IPS DF 4.7 (cell line): ENCODE results near the gene ENOSF1.
"Not testable (repeated sequence)": the region's sequence is repeated elsewhere in the genome, so short reads cannot be mapped to it uniquely, and the experiment has no call there.

Source experiments
- DNase-seq: peaks from one replicate; pipeline ENCODE4 v3.0.0-alpha.2; 2013; ENCODE audit warnings: low spot score; ENCODE audit errors: extremely low read depth

Gene ENOSF1

GRCh38 chr18:708096-708495 lies 4.3 kb downstream of the ENOSF1 start:
- no peak for DNase-seq

- DNase-seq = no peak
Observed at GRCh38 chr18:706405-706804, 6.0 kb downstream of the ENOSF1 start.

- DNase-seq = no peak
Observed at GRCh38 chr18:703213-703967, 9.0 kb downstream of the ENOSF1 start.

- no peak for DNase-seq
Observed at GRCh38 chr18:697800-698199, 14.6 kb downstream of the ENOSF1 start.

- DNase-seq = no peak
Observed at GRCh38 chr18:697012-697411, 15.4 kb downstream of the ENOSF1 start.

GRCh38 chr18:693466-694187 lies 18.8 kb downstream of the ENOSF1 start:
- DNase-seq = no peak

GRCh38 chr18:692824-693223 lies 19.6 kb downstream of the ENOSF1 start:
- DNase-seq = no peak

GRCh38 chr18:688323-688722 lies 24.1 kb downstream of the ENOSF1 start:
- no peak for DNase-seq

- no peak for DNase-seq
Observed at GRCh38 chr18:686339-687111, 25.9 kb downstream of the ENOSF1 start.

GRCh38 chr18:685438-685837 lies 27.0 kb downstream of the ENOSF1 start:
- DNase-seq = no peak

GRCh38 chr18:683531-683930 lies 28.9 kb downstream of the ENOSF1 start:
- no peak for DNase-seq

GRCh38 chr18:682833-683232 lies 29.6 kb downstream of the ENOSF1 start:
- no peak for DNase-seq

GRCh38 chr18:682416-682815 lies 30.0 kb downstream of the ENOSF1 start:
- not testable (repeated sequence) for DNase-seq

GRCh38 chr18:681985-682384 lies 30.4 kb downstream of the ENOSF1 start:
- no peak for DNase-seq

- no peak for DNase-seq
Observed at GRCh38 chr18:680392-680791, 32.0 kb downstream of the ENOSF1 start.

- no peak for DNase-seq
Observed at GRCh38 chr18:679516-679915, 32.9 kb downstream of the ENOSF1 start.

GRCh38 chr18:678482-679182 lies 33.8 kb downstream of the ENOSF1 start:
- DNase-seq = no peak

- no peak for DNase-seq
Observed at GRCh38 chr18:677951-678381, 34.5 kb downstream of the ENOSF1 start.

GRCh38 chr18:677145-677544 lies 35.3 kb downstream of the ENOSF1 start:
- DNase-seq = no peak

GRCh38 chr18:676736-677135 lies 35.7 kb downstream of the ENOSF1 start:
- no peak for DNase-seq

GRCh38 chr18:676069-676468 lies 36.4 kb downstream of the ENOSF1 start:
- no peak for DNase-seq

GRCh38 chr18:675307-675706 lies 37.1 kb downstream of the ENOSF1 start:
- DNase-seq = no peak
